NCI-H1105 (cell line): ENCODE data around the gene TMEM63C.
A peak's percentile ranks its signal among the peaks of the same experiment; 100 is the strongest.

Source experiments
- DNase-seq: peaks from one replicate; lab custom pipeline; 2025; lab: John Stamatoyannopoulos, UW

TMEM63C gene

GRCh38 chr14:77181603-77182437 is at the start of gene TMEM63C:
TSS of gene TMEM63C (plus strand) at chr14:77181798. CDS start at chr14:77218814, 37,016 bp downstream.
- peak; percentile 96 for DNase-seq

DNA sequence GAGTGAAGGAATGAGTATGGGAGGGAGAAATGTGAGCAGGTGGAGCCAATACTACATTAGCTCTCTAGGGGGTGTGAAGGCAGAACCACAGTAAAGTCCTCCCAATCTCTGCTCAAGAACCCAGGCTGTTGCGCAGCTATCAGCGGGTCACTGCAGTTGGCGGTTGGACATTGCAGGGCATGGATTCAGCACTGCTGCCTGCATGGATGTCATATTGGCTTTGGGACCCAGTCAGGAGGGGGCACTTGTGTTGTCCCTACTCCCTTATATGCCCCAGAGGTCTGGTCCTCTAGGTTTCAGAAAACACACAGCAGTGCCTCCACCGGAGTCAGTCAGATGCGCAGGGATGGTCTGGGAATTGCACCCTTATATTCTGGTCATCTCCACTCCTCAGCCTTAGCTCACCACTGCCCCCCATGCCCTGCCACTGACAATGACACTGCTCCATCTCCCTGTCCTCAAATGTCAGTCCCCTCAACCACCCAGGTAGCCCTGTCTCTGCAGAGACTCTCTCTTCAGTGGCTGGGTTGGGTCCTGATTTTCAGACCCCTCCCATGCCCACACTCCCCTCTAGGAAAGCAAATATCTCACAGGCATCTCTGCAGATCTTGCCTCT is 49.6 kb upstream of the TMEM63C start:
- DNase-seq, result no peak

- no peak for DNase-seq
These were observed 47.8 kb upstream of the TMEM63C start for GRCh38 chr14:77133720-77134338.

DNA sequence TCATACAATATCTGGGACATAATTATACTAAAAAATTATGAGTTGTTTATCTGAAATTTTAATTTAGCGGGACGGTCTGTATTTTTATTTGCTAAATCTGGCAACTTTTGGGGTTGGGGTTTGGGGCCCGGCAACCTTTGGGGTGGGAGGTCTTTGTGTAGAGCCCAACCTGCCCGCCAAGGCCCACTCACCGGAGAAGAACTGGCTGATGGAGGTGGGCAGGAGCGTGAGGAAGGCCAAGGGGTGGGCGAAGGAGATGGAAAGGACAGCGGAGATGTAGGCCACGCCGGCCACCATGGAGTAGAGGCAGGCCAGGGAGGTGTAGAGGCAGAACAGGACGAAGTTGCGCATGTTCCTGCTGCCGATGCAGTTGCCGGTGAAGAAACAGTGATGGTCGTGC is 42.6 kb upstream of the TMEM63C start:
- no peak for DNase-seq

- DNase-seq, result peak; percentile 53
These were observed 41.8 kb upstream of the TMEM63C start for GRCh38 chr14:77139540-77140358.

DNA sequence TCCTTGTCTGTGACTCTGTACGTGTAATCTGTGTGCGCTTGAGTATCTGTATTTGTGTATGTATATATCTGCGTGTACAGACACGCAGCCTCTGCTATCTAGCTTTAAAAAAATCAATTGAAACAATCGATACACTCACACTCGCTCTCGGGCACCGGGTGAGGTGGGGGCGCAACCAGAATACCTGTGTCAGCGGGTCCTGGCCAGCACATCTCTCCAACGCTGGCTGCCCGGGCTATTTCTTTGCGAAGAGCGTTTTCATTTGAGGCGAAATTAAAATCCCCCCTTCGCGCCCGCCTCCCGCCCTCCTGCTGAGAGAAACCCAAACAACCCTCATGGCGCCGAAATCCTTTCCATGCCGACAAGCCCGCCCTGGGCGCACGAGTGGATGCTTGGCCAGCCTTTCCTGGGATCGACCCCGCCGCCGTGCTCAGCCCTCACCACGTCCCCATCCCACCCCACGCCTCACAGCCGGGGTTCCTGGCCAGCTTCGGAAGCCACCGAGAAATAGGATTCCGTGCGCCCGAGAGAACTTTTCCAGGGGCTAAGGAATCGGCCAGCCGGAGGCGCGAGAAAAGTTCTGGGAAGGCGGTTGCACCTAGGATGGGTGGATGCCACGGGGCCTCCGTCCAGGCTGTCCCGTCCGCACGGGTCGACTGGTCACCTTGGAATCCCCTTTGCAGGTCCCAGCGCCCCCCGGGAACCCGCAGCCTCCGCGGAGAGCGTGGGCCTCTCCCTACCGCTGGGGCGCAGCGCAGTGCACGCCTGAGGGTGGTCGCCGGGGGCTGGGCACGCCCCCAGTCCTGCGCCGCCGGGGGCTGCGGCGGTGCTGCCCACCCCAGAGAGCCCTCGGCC is 41.0 kb upstream of the TMEM63C start:
- peak; percentile 22 for DNase-seq

- DNase-seq, result peak; percentile 65
These were observed 40.2 kb upstream of the TMEM63C start, which contains the start of gene ZDHHC22 for GRCh38 chr14:77141214-77142004. TSS of gene ZDHHC22 (minus strand) at chr14:77141791. CDS start at chr14:77139738, 2,053 bp downstream.

DNA sequence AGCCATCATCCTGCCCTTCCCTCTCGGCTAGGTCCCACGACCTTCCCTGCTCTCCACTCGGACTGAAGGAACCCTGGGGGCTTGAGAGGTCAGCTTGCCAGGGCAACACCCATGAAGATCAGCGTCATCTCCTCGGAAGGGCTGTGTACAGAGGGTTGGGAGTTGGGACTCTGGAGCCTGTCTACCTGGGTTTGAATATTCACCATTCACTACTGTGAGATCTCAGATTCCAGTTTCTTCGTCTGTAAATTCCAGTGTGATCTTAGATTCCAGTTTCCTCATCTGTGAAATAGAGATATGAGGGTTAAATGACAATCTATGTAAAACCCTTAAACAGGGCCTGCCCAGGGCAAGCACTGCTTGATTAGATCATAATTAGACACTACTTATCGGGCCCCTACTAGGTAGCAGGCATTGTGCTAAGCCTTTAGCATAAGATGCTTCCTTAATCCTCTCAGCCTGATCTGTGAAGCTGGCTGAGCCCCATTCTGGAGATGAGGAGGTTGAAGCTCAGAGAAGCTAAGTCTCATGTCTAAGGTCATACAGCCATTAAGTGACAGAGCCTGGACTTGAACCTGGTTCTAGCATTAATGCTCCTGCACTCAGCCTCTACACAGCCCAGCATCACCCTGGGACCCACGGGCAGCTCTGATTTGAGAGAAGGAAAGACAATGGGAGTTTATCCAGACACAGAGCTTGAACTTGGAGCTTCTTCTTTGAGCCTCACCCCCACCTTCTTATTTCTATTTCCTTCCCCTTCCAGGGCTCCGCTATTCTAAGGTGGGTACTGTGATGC is 39.4 kb upstream of the TMEM63C start:
- DNase-seq, result no peak

- no peak for DNase-seq
These were observed 38.5 kb upstream of the TMEM63C start for GRCh38 chr14:77143071-77143470.

GRCh38 chr14:77144412-77145115 is 37.0 kb upstream of the TMEM63C start:
- DNase-seq, result no peak

GRCh38 chr14:77145975-77146740 is 35.4 kb upstream of the TMEM63C start:
- no peak for DNase-seq

- DNase-seq, result peak; percentile 11
These were observed 32.9 kb upstream of the TMEM63C start for GRCh38 chr14:77148510-77149231.

GRCh38 chr14:77151245-77151644 is 30.4 kb upstream of the TMEM63C start:
- DNase-seq, result peak; percentile 34

DNA sequence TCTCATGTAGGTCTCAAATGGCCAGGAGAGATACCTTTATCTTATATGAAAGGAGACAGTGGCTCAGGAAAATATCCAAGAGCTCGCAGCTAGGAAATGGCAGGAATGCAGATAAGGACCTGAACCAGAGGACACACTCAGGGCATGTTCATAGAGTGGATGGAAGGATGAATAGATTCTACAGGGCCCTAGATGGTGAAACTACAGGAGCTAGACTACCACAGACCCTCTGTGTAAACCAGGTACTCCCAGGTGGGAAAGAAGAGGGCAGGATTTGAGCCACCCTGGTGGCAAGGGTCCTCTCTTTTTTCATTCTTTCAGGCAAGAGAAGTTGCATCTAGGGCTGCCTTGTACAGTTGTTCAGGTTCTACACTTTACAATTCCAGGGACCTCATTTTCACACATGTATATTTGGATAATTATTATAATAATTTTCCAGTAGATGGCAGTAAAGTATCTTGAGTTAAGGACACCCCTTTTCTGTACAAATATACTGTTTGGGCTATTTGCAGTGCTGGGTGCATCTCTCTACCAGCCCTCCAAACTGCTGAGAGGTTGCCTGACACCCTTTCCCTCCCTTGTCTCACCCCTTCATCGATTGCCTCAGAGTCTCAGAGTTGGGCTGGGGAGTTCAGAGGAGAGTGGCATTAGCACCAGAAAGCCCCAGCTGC is 29.5 kb upstream of the TMEM63C start:
- DNase-seq, result peak; percentile 45

DNA sequence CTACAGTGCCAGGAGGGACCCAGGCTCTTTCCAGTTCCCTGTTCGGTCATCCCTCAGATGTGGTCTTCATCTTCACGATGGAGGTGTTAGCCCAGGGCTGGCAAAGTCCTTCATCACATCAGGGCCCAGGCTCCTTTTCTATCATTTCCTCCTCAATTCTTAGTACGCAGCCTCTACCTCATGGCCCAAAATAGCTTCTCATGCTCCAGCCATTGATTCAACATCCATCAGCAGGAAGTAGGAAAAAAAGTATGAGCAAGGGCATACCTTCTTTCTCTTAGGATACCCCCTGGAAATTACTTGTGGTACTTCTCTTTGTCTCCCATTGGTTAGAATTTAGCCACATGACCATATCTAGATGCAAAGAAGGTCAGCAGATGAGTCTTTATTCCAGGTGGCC is 27.8 kb upstream of the TMEM63C start:
- no peak for DNase-seq

- no peak for DNase-seq
These were observed 27.2 kb upstream of the TMEM63C start for GRCh38 chr14:77154421-77154820.

- no peak for DNase-seq
These were observed 26.5 kb upstream of the TMEM63C start for GRCh38 chr14:77155083-77155482.
